GM12878 (cell line): ENCODE results near the gene COPS6. TPM values are rescaled to one million over a fixed set of nuclear protein-coding genes. Genes with fewer than 3 reads are reported as not detected.

Experiments used
- ATAC-seq: fragments of 200-7000 bp; cut with Tn5 transposase; 3 replicates; pipeline ENCODE4 v1.9.1; 2020; ENCODE audit warnings: mild to moderate bottlenecking, moderate library complexity
- BruUV-seq: library from RNA; stranded (reverse); fragments of 400-500 nt; replicated peaks from 2 replicates; lab custom pipeline; 2021; lab: Mats Ljungman, UMichigan
- CTCF ChIA-PET: fragments of 300-600 bp; sonication (Branson Sonifier 250); formaldehyde crosslinking; extraction: SDS; loops from one replicate; lab custom pipeline; 2021; ENCODE audit warnings: inconsistent platforms; lab: Yijun Ruan, JAX
- POLR2A ChIA-PET: fragments of 350-600 bp; formaldehyde crosslinking; extraction: SDS; loops from one replicate; lab custom pipeline; 2021; ENCODE audit warnings: inconsistent platforms; lab: Charles Lee
- RAD21 ChIA-PET: fragments of 300-600 bp; sonication (Branson Sonifier 250); formaldehyde crosslinking; loops from one replicate; lab custom pipeline; 2023; ENCODE audit warnings: antibody characterized with exemption; ENCODE audit not compliant: unreplicated experiment; lab: Charles Lee
- SMC1A ChIA-PET: fragments of 300-600 bp; sonication (Branson Sonifier 250); formaldehyde crosslinking; loops from one replicate; lab custom pipeline; 2023; ENCODE audit not compliant: unreplicated experiment, uncharacterized antibody; lab: Charles Lee
- DNase-seq: peaks from one replicate; pipeline ENCODE4 v3.0.0-alpha.2; 2011; ENCODE audit warnings: low read depth, low spot score
- FAIRE-seq: peaks from 3 replicates; lab custom pipeline; 2011; peaks lifted over from hg19 to GRCh38; lab: Jason Lieb, UNC
- H2AFZ ChIP-seq: 2 replicates; pipeline ENCODE4 v1.6.0; 2011; ENCODE audit warnings: low read depth, low read length, control low read depth; ENCODE audit not compliant: control insufficient read depth
- H3K27ac ChIP-seq: 2 replicates; pipeline ENCODE4 v1.5.1; 2011; ENCODE audit warnings: control low read depth; ENCODE audit not compliant: control insufficient read depth, insufficient read depth
- H3K27me3 ChIP-seq, 2 experiments: replicated peaks in 1 of 2; 2 replicates each; pipeline versions ENCODE4 v1.6.0 to v1.6.1; 2011; ENCODE audit warnings: low read length in 1 of 2; ENCODE audit not compliant: control insufficient read depth in 2 of 2, insufficient read depth in 2 of 2
- H3K36me3 ChIP-seq, 2 experiments: 2 replicates each; pipeline ENCODE4 v1.5.1; 2011; ENCODE audit warnings: low read length in 1 of 2; ENCODE audit not compliant: control insufficient read depth in 2 of 2, insufficient read depth in 2 of 2
- H3K4me1 ChIP-seq: 2 replicates; pipeline ENCODE4 v1.6.1; 2011; ENCODE audit warnings: mild to moderate bottlenecking, low read length, moderate library complexity, mixed read lengths; ENCODE audit not compliant: control insufficient read depth, insufficient read depth
- H3K4me2 ChIP-seq: 2 replicates; pipeline ENCODE4 v1.6.0; 2011; ENCODE audit warnings: control low read depth; ENCODE audit not compliant: control insufficient read depth, insufficient read depth
- H3K4me3 ChIP-seq: fragments of 200-600 bp; sonication (generic); 2 replicates; pipeline ENCODE4 v1.5.1; 2016
- H3K79me2 ChIP-seq: 2 replicates; pipeline ENCODE4 v1.6.0; 2011; ENCODE audit warnings: low read length; ENCODE audit not compliant: control insufficient read depth, insufficient read depth
- H3K9ac ChIP-seq: 2 replicates; pipeline ENCODE4 v1.8.0; 2011; ENCODE audit warnings: low read length, control low read depth, mixed read lengths; ENCODE audit not compliant: control insufficient read depth, insufficient read depth
- H3K9me3 ChIP-seq: replicated peaks from 3 replicates; pipeline ENCODE4 v1.5.1; 2011; ENCODE audit warnings: mild to moderate bottlenecking, low read length; ENCODE audit not compliant: control insufficient read depth, insufficient read depth
- H4K20me1 ChIP-seq: 2 replicates; pipeline ENCODE4 v1.6.0; 2011; ENCODE audit not compliant: control insufficient read depth, insufficient read depth
- ATF3 ChIP-seq: IDR thresholded peaks from 2 replicates; pipeline ENCODE4 v1.6.1; 2011; ENCODE audit warnings: low read depth, mild to moderate bottlenecking, low read length, moderate library complexity, borderline replicate concordance; ENCODE audit errors: extremely low read depth
- EGR1 ChIP-seq, 2 experiments: IDR thresholded peaks; 1 replicate in 1 of 2; 2 replicates in 1 of 2; pipeline ENCODE4 v1.6.1; 2011 to 2012; ENCODE audit warnings: low read depth in 2 of 2, low read length in 2 of 2, borderline replicate concordance in 1 of 2, mild to moderate bottlenecking in 1 of 2, moderate library complexity in 1 of 2
- FOS ChIP-seq: IDR thresholded peaks from 3 replicates; pipeline ENCODE4 v1.6.1; 2011; ENCODE audit warnings: borderline replicate concordance; ENCODE audit not compliant: insufficient read length; ENCODE audit errors: extremely low read depth
- IKZF2 ChIP-seq, 2 experiments: fragments of 450-650 bp; IDR thresholded peaks; 2 replicates each; pipeline ENCODE4 v1.6.1; 2017; ENCODE audit warnings: mild to moderate bottlenecking in 2 of 2, moderate library complexity in 2 of 2
- NFYA ChIP-seq: IDR thresholded peaks from 2 replicates; pipeline ENCODE4 v1.6.1; 2011; ENCODE audit warnings: low read depth, mild to moderate bottlenecking, low read length, improper control_type of control experiment, borderline replicate concordance
- WGBS: methylation state at CpG from one replicate; pipeline ENCODE4 v1.1.6; 2016; ENCODE audit warnings: low lambda C conversion rate; ENCODE audit not compliant: insufficient replicate concordance, insufficient coverage; ENCODE audit errors: missing lambda C conversion rate; 5-methylcytosine and 5-hydroxymethylcytosine counted together
- in situ Hi-C: fragments of 300-500 bp; cut with MboI; formaldehyde crosslinking; loops from 9 replicates; pipeline ENCODE4 v1.14.3; 2018; ENCODE audit warnings: mixed read lengths
- intact Hi-C: fragments of 100-400 bp; cut with micrococcal nuclease; formaldehyde crosslinking; loops from one replicate; pipeline ENCODE4 v1.14.2; 2022; ENCODE audit not compliant: unreplicated experiment
- polyA plus RNA-seq, 11 experiments: library from polyadenylated mRNA; depleted of rRNA in 4 of 11; unstranded in 6 of 11; stranded (reverse) in 5 of 11; fragments of >200 nt; fragmentation: Nextera tagmentation in 4 of 11; fragmentation: Illumina TruSeq in 1 of 11; extraction: Ambion mirVana in 4 of 11; extraction: Trizol in 1 of 11; gene quantifications; 1 replicate in 1 of 11; 2 replicates in 10 of 11; pipeline versions ENCODE4 v1.2.1 to v1.2.3, GENCODE V29; 2011 to 2016; ENCODE audit warnings: inconsistent platforms in 2 of 11, missing spikeins in 2 of 11, low read depth in 1 of 11
- total RNA-seq, 4 experiments: library from RNA; depleted of rRNA in 3 of 4; stranded (reverse); fragments of >200 nt in 3 of 4; fragmentation: Illumina TruSeq in 1 of 4; extraction: Trizol in 1 of 4; gene quantifications; 2 replicates each; pipeline versions ENCODE4 v1.2.1 to v1.2.3, GENCODE V29; 2013 to 2021
- TF ChIP-seq, protein P1 (sequence below): fragments of 450-650 bp; IDR thresholded peaks from 2 replicates; pipeline ENCODE4 v1.6.1; 2016; ENCODE audit warnings: mild to moderate bottlenecking

The COPS6 gene
- total and polyA plus RNA-seq, 10 of the 15 experiments (the other 5 are each of a cell fraction or from before 2014, with no cell fraction given), result 28.5 to 182 (median 81.5) TPM

DNA sequence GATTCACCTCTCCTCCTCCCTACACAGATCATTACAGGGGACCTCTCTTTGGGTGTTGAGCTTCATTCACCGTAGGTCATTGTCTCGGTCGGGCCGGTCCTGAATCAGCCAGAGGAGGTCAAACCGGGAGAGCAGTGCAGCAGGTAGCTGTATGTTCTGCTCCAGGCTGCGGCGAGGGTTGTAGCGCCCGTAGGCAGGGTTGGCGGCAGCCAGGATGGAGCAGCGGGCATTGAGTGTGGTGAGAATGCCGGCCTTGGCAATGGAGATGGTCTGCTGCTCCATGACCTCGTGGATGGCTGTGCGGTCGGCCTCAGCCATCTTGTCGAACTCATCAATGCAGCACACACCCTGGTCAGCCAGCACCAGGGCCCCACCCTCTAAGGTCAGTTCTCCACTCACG is 6.9 kb downstream of the COPS6 start:
- Histone ChIP-seq H3K9me3 (no peaks in the 10 kb centered on the region), H3K9ac (no peak overlapping the region), H3K27me3 (no peaks in the 10 kb centered on the region), H2AFZ (no peak overlapping the region), H3K4me1 (peaks cover 10% of the 10 kb centered on the region), H3K4me2 (no peak overlapping the region), H3K4me3 (no peak overlapping the region), H3K36me3 (peaks cover 57 to 67% of the 10 kb centered on the region in 2 experiments), H3K79me2 (peaks cover 22% of the 10 kb centered on the region), H4K20me1 (peaks cover 3% of the 10 kb centered on the region; the same call in 1 of the 2 replicates), H3K27ac (no peak overlapping the region)
- ChIA-PET RAD21 (no interaction called here), CTCF (interaction anchor here (0.8 to 1.5 kb wide), 2 partner anchors 10 to 76 kb away, joined by 3 read pairs; no protein-coding TSS in a partner anchor), POLR2A (no interaction called here), SMC1A (interaction anchor here (1.6 kb wide), 1 partner anchor 36 kb away, joined by 5 read pairs; no protein-coding TSS in a partner anchor)
- 95% methylated on average over 17 of the region's 17 CpGs for WGBS
- TF ChIP-seq, protein P1, sequence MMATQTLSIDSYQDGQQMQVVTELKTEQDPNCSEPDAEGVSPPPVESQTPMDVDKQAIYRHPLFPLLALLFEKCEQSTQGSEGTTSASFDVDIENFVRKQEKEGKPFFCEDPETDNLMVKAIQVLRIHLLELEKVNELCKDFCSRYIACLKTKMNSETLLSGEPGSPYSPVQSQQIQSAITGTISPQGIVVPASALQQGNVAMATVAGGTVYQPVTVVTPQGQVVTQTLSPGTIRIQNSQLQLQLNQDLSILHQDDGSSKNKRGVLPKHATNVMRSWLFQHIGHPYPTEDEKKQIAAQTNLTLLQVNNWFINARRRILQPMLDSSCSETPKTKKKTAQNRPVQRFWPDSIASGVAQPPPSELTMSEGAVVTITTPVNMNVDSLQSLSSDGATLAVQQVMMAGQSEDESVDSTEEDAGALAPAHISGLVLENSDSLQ, result no peak
- TF ChIP-seq NFYA (no peak), ATF3 (no peak), FOS (no peak), EGR1 (IDR thresholded peaks at IDR 0.05; ENCODE audit: borderline replicate concordance in 1 of 2, low read depth in 2 of 2, low read length in 2 of 2) (no peak), IKZF2 (IDR thresholded peaks at IDR 0.05) (no peak)
- no peak for ATAC-seq
- DNase-seq, result no peak
- intact Hi-C loops (no loop called here), in situ Hi-C loops (no loop called here)
- FAIRE-seq, result no peak
- no TSS peak for BruUV-seq
